CD14-positive monocyte (primary cell): Measurements from ENCODE around the gene GRM8. TPM values are rescaled to one million over a fixed set of nuclear protein-coding genes. Genes with fewer than 3 reads are reported as not detected.

ENCODE experiments used
- DNase-seq, 3 donors: peaks; one replicate each; pipeline ENCODE4 v3.0.0-alpha.2; 2011 to 2022
- H2AFZ ChIP-seq: 2 replicates; pipeline ENCODE4 v1.6.0; 2012; ENCODE audit warnings: mild to moderate bottlenecking, low read depth, low read length, inconsistent platforms; ENCODE audit not compliant: insufficient read depth, poor library complexity, severe bottlenecking
- H3K27ac ChIP-seq, 2 donors: 1 replicate in 1 of 2; 2 replicates in 1 of 2; pipeline ENCODE4 v1.5.1; 2012 to 2013; ENCODE audit warnings: low read length in 2 of 2, control low read depth in 1 of 2, inconsistent platforms in 1 of 2, low read depth in 1 of 2, mild to moderate bottlenecking in 1 of 2
- H3K27me3 ChIP-seq, 2 donors: one replicate each; pipeline versions ENCODE4 v1.6.0 to v1.6.1; 2011 to 2013; ENCODE audit warnings: low read length in 2 of 2; ENCODE audit not compliant: control insufficient read depth in 2 of 2, insufficient read depth in 2 of 2
- H3K36me3 ChIP-seq, 2 donors: replicated peaks in 1 of 2; 1 replicate in 1 of 2; 2 replicates in 1 of 2; pipeline versions ENCODE4 v1.5.1 to v1.6.1; 2012 to 2013; ENCODE audit warnings: low read length in 2 of 2, control low read depth in 1 of 2, inconsistent platforms in 1 of 2, mild to moderate bottlenecking in 1 of 2; ENCODE audit not compliant: insufficient read depth in 2 of 2, control insufficient read depth in 1 of 2
- H3K4me1 ChIP-seq, 2 donors: 1 replicate in 1 of 2; 2 replicates in 1 of 2; pipeline versions ENCODE4 v1.5.1 to v1.6.1; 2012 to 2013; ENCODE audit warnings: low read length in 2 of 2, control low read depth in 1 of 2, inconsistent platforms in 1 of 2, mild to moderate bottlenecking in 1 of 2, moderate library complexity in 1 of 2; ENCODE audit not compliant: insufficient read depth in 2 of 2, control insufficient read depth in 1 of 2
- H3K4me2 ChIP-seq: replicated peaks from 2 replicates; pipeline ENCODE3; 2012; ENCODE audit warnings: low read length, moderate library complexity, mild to moderate bottlenecking; ENCODE audit not compliant: poor library complexity, severe bottlenecking; ENCODE audit errors: extremely low read depth
- H3K4me3 ChIP-seq, 3 experiments: fragments of 200-600 bp in 1 of 3; sonication (generic) in 1 of 3; replicated peaks in 1 of 3; 1 replicate in 2 of 3; 2 replicates in 1 of 3; pipeline ENCODE4 v1.5.1; 2011 to 2013; ENCODE audit warnings: low read length in 3 of 3, mild to moderate bottlenecking in 3 of 3, control low read depth in 2 of 3, low read depth in 2 of 3, inconsistent platforms in 1 of 3, moderate library complexity in 1 of 3
- H3K79me2 ChIP-seq: 2 replicates; pipeline ENCODE4 v1.6.0; 2012; ENCODE audit warnings: mild to moderate bottlenecking, control low read depth, inconsistent platforms, low read length, moderate library complexity; ENCODE audit not compliant: insufficient read depth
- H3K9ac ChIP-seq: 2 replicates; pipeline ENCODE4 v1.6.0; 2017; ENCODE audit warnings: low read length, mild to moderate bottlenecking; ENCODE audit not compliant: insufficient read depth, poor library complexity, severe bottlenecking
- H3K9me3 ChIP-seq, 2 donors: replicated peaks in 1 of 2; 1 replicate in 1 of 2; 2 replicates in 1 of 2; pipeline versions ENCODE4 v1.5.1 to v1.6.1; 2012 to 2013; ENCODE audit warnings: low read length in 2 of 2, control low read depth in 1 of 2; ENCODE audit not compliant: control insufficient read depth in 1 of 2, insufficient read depth in 1 of 2
- H4K20me1 ChIP-seq: 2 replicates; pipeline ENCODE4 v1.6.0; 2012; ENCODE audit warnings: mild to moderate bottlenecking, low read length, control low read depth, moderate library complexity; ENCODE audit not compliant: insufficient read depth
- H3K27ac Mint-ChIP-seq, 7 donors: one replicate each; pipeline ENCODE4 v1.8.0; 2020; ENCODE audit warnings: mild to moderate bottlenecking in 7 of 7, mixed read lengths in 7 of 7, moderate library complexity in 6 of 7, inconsistent platforms in 2 of 7
- H3K27me3 Mint-ChIP-seq, 3 donors: one replicate each; pipeline ENCODE4 v1.8.0; 2021 to 2022; ENCODE audit warnings: low read depth in 3 of 3, mild to moderate bottlenecking in 3 of 3, mixed read lengths in 3 of 3, moderate library complexity in 3 of 3, inconsistent platforms in 1 of 3
- H3K36me3 Mint-ChIP-seq, 2 donors: one replicate each; pipeline ENCODE4 v1.8.0; 2020; ENCODE audit warnings: mixed read lengths in 2 of 2, inconsistent platforms in 1 of 2, mild to moderate bottlenecking in 1 of 2
- H3K4me1 Mint-ChIP-seq: one replicate; pipeline ENCODE4 v1.8.0; 2020; ENCODE audit warnings: mild to moderate bottlenecking, mixed read lengths
- H3K4me3 Mint-ChIP-seq, 2 donors: one replicate each; pipeline ENCODE4 v1.8.0; 2020; ENCODE audit warnings: mild to moderate bottlenecking in 2 of 2, mixed read lengths in 2 of 2, moderate library complexity in 1 of 2
- H3K9me3 Mint-ChIP-seq, 7 donors: one replicate each; pipeline ENCODE4 v1.8.0; 2020 to 2022; ENCODE audit warnings: mixed read lengths in 7 of 7, mild to moderate bottlenecking in 6 of 7, moderate library complexity in 6 of 7, inconsistent platforms in 2 of 7
- CTCF ChIP-seq: fragments of 200-600 bp; IDR thresholded peaks from one replicate; pipeline ENCODE4 v1.8.0; 2022; ENCODE audit warnings: antibody characterized with exemption, mild to moderate bottlenecking
- WGBS: methylation state at CpG from one replicate; pipeline ENCODE4 v1.1.5; 2013; ENCODE audit warnings: missing lambda C conversion rate; ENCODE audit not compliant: insufficient coverage; 5-methylcytosine and 5-hydroxymethylcytosine counted together
- intact Hi-C, 2 donors: fragments of 100-400 bp; cut with micrococcal nuclease; formaldehyde crosslinking; loops; one replicate each; pipeline versions ENCODE4 v1.15.0 to v1.15.1; 2023
- polyA plus RNA-seq, 3 donors: library from polyadenylated mRNA; depleted of rRNA in 1 of 3; unstranded in 2 of 3; stranded (reverse) in 1 of 3; fragments of 300-500 nt in 2 of 3; fragments of >200 nt in 1 of 3; fragmentation: Illumina TruSeq in 2 of 3; gene quantifications; 1 replicate in 2 of 3; 2 replicates in 1 of 3; pipeline ENCODE4 v1.2.3, GENCODE V29; 2012 to 2021

The GRM8 gene
- polyA plus RNA-seq, 3 donors = not detected

GRCh38 chr7:127177156-127177555, 75.6 kb downstream of the GRM8 start:
- no peak overlapping the region for H3K9ac ChIP-seq
- H3K27ac Mint-ChIP-seq = no peak overlapping the region
- H3K4me3 Mint-ChIP-seq = no peak overlapping the region
- H3K4me1 ChIP-seq = no peaks in the 10 kb centered on the region
- H3K79me2 ChIP-seq = no peaks in the 10 kb centered on the region
- H2AFZ ChIP-seq = no peak overlapping the region
- no peaks in the 10 kb centered on the region for H3K27me3 ChIP-seq
- DNase-seq = no peak
- H3K36me3 Mint-ChIP-seq = no peaks in the 10 kb centered on the region
- H4K20me1 ChIP-seq = no peaks in the 10 kb centered on the region
- TF ChIP-seq CTCF = no peak
- H3K4me3 ChIP-seq = no peak overlapping the region
- H3K9me3 Mint-ChIP-seq = peaks cover 1 to 14% (median 5%) of the 10 kb centered on the region in 7 donors
- H3K9me3 ChIP-seq = peaks cover 0 to 18% of the 10 kb centered on the region in 2 donors
- no peaks in the 10 kb centered on the region for H3K36me3 ChIP-seq
- H3K27ac ChIP-seq = no peak overlapping the region
- intact Hi-C loops = no loop called here
- H3K27me3 Mint-ChIP-seq = no peaks in the 10 kb centered on the region
- no peak overlapping the region for H3K4me2 ChIP-seq
- H3K4me1 Mint-ChIP-seq = no peaks in the 10 kb centered on the region

GRCh38 chr7:127162366-127162765, 90.4 kb downstream of the GRM8 start:
- TF ChIP-seq CTCF = no peak
- no peak overlapping the region for H2AFZ ChIP-seq
- Mint-ChIP-seq H3K27me3 (no peaks in the 10 kb centered on the region), H3K4me1 (no peaks in the 10 kb centered on the region), H3K9me3 (peaks cover 0 to 2% (median 0%) of the 10 kb centered on the region in 7 donors), H3K36me3 (no peaks in the 10 kb centered on the region), H3K4me3 (no peak overlapping the region), H3K27ac (no peak overlapping the region)
- H3K36me3 ChIP-seq = no peaks in the 10 kb centered on the region
- no peaks in the 10 kb centered on the region for H3K9me3 ChIP-seq
- H3K4me1 ChIP-seq = no peaks in the 10 kb centered on the region
- intact Hi-C loops = no loop called here
- no peak overlapping the region for H3K4me2 ChIP-seq
- WGBS = no CpG with 5 or more reads among the region's 2 CpGs
- no peaks in the 10 kb centered on the region for H3K27me3 ChIP-seq
- DNase-seq = no peak
- H3K79me2 ChIP-seq = no peaks in the 10 kb centered on the region
- H4K20me1 ChIP-seq = no peaks in the 10 kb centered on the region
- H3K27ac ChIP-seq = no peak overlapping the region
- no peak overlapping the region for H3K4me3 ChIP-seq
- H3K9ac ChIP-seq = no peak overlapping the region
